Activated T-helper 2 cell treated with anti-CD3 and anti-CD28 coated beads, Interferon-gamma antibody, Interleukin-2, Interleukin-4, amounts not matched to agents 10 μg/mL and 5 μg/mL and 100 μg/mL, durations not matched to agents 14 hours and 24 hours and 36 hours (primary cell): ENCODE measurements around the gene RASD1. TPM values are rescaled to one million over a fixed set of nuclear protein-coding genes. Genes with fewer than 3 reads are reported as not detected.

Experiments
- DNase-seq: peaks from one replicate; pipeline ENCODE4 v3.0.0; 2021; ENCODE audit warnings: low spot score
- H3K27ac Mint-ChIP-seq: one replicate; pipeline ENCODE4 v1.8.0; 2021; ENCODE audit warnings: mixed read lengths
- H3K27me3 Mint-ChIP-seq: one replicate; pipeline ENCODE4 v1.8.0; 2021; ENCODE audit warnings: low read depth, mixed read lengths
- H3K36me3 Mint-ChIP-seq: one replicate; pipeline ENCODE4 v1.8.0; 2021; ENCODE audit warnings: low read depth, mixed read lengths
- H3K4me1 Mint-ChIP-seq: one replicate; pipeline ENCODE4 v1.8.0; 2021; ENCODE audit warnings: low read depth, mixed read lengths
- H3K4me3 Mint-ChIP-seq: one replicate; pipeline ENCODE4 v1.8.0; 2021; ENCODE audit warnings: low read depth, mild to moderate bottlenecking, moderate library complexity, mixed read lengths
- H3K9me3 Mint-ChIP-seq: one replicate; pipeline ENCODE4 v1.8.0; 2021; ENCODE audit warnings: mixed read lengths
- intact Hi-C: fragments of 100-400 bp; cut with micrococcal nuclease; formaldehyde crosslinking; loops from one replicate; pipeline ENCODE4 v1.15.1; 2023
- total RNA-seq: library from RNA; stranded (reverse); gene quantifications from 2 replicates; pipeline ENCODE4 v1.2.3, GENCODE V29; 2022

The RASD1 gene
- total RNA-seq, 1 donor from 2014 or later = 4.9 TPM

GRCh38 chr17:17511881-17512858 lies 16.0 kb upstream of the RASD1 start:
- no peak overlapping the region for H3K27ac Mint-ChIP-seq
- H3K27me3 Mint-ChIP-seq = no peaks in the 10 kb centered on the region
- DNase-seq = no peak
- no peak overlapping the region for H3K4me3 Mint-ChIP-seq
- H3K4me1 Mint-ChIP-seq = peaks cover 3% of the 10 kb centered on the region
- H3K36me3 Mint-ChIP-seq = no peaks in the 10 kb centered on the region
- intact Hi-C loops = no loop called here
- no peaks in the 10 kb centered on the region for H3K9me3 Mint-ChIP-seq

GRCh38 chr17:17511293-17511741 lies 15.1 kb upstream of the RASD1 start:
- Mint-ChIP-seq H3K27ac (no peak overlapping the region), H3K36me3 (no peaks in the 10 kb centered on the region), H3K4me1 (peaks cover 3% of the 10 kb centered on the region), H3K9me3 (no peaks in the 10 kb centered on the region), H3K27me3 (no peaks in the 10 kb centered on the region), H3K4me3 (no peak overlapping the region)
- intact Hi-C loops = no loop called here
- no peak for DNase-seq

GRCh38 chr17:17510456-17511292 lies 14.5 kb upstream of the RASD1 start:
- no peaks in the 10 kb centered on the region for H3K9me3 Mint-ChIP-seq
- H3K4me3 Mint-ChIP-seq = no peak overlapping the region
- no peaks in the 10 kb centered on the region for H3K36me3 Mint-ChIP-seq
- no peaks in the 10 kb centered on the region for H3K27me3 Mint-ChIP-seq
- no peaks in the 10 kb centered on the region for H3K4me1 Mint-ChIP-seq
- intact Hi-C loops = no loop called here
- H3K27ac Mint-ChIP-seq = no peak overlapping the region
- DNase-seq = no peak

GRCh38 chr17:17509601-17510425 lies 13.6 kb upstream of the RASD1 start:
- no peak for DNase-seq
- H3K27me3 Mint-ChIP-seq = no peaks in the 10 kb centered on the region
- H3K4me1 Mint-ChIP-seq = no peaks in the 10 kb centered on the region
- H3K4me3 Mint-ChIP-seq = no peak overlapping the region
- H3K9me3 Mint-ChIP-seq = no peaks in the 10 kb centered on the region
- H3K27ac Mint-ChIP-seq = no peak overlapping the region
- no peaks in the 10 kb centered on the region for H3K36me3 Mint-ChIP-seq
- intact Hi-C loops = no loop called here

- no peaks in the 10 kb centered on the region for H3K9me3 Mint-ChIP-seq
- H3K4me3 Mint-ChIP-seq = no peak overlapping the region
- H3K27ac Mint-ChIP-seq = no peak overlapping the region
- DNase-seq = no peak
- H3K27me3 Mint-ChIP-seq = no peaks in the 10 kb centered on the region
- H3K4me1 Mint-ChIP-seq = no peaks in the 10 kb centered on the region
- intact Hi-C loops = no loop called here
- H3K36me3 Mint-ChIP-seq = no peaks in the 10 kb centered on the region
Observed at GRCh38 chr17:17508646-17509591, 12.7 kb upstream of the RASD1 start.

- Mint-ChIP-seq H3K9me3 (no peaks in the 10 kb centered on the region), H3K36me3 (no peaks in the 10 kb centered on the region), H3K27ac (no peak overlapping the region), H3K27me3 (no peaks in the 10 kb centered on the region), H3K4me3 (no peak overlapping the region), H3K4me1 (no peaks in the 10 kb centered on the region)
- no peak for DNase-seq
- intact Hi-C loops = no loop called here
Observed at GRCh38 chr17:17508019-17508535, 11.9 kb upstream of the RASD1 start.

GRCh38 chr17:17507465-17508011 lies 11.3 kb upstream of the RASD1 start:
- Mint-ChIP-seq H3K4me3 (no peak overlapping the region), H3K36me3 (no peaks in the 10 kb centered on the region), H3K9me3 (no peaks in the 10 kb centered on the region), H3K4me1 (no peaks in the 10 kb centered on the region), H3K27me3 (no peaks in the 10 kb centered on the region), H3K27ac (no peak overlapping the region)
- DNase-seq = no peak
- intact Hi-C loops = no loop called here

- Mint-ChIP-seq H3K27me3 (no peaks in the 10 kb centered on the region), H3K36me3 (no peaks in the 10 kb centered on the region), H3K27ac (no peak overlapping the region), H3K9me3 (no peaks in the 10 kb centered on the region), H3K4me1 (no peaks in the 10 kb centered on the region), H3K4me3 (no peak overlapping the region)
- no peak for DNase-seq
- intact Hi-C loops = no loop called here
Observed at GRCh38 chr17:17506893-17507464, 10.8 kb upstream of the RASD1 start.

GRCh38 chr17:17506181-17506741 lies 10.1 kb upstream of the RASD1 start:
- no peaks in the 10 kb centered on the region for H3K36me3 Mint-ChIP-seq
- no peak for DNase-seq
- intact Hi-C loops = no loop called here
- no peaks in the 10 kb centered on the region for H3K4me1 Mint-ChIP-seq
- H3K27me3 Mint-ChIP-seq = no peaks in the 10 kb centered on the region
- no peak overlapping the region for H3K4me3 Mint-ChIP-seq
- no peaks in the 10 kb centered on the region for H3K9me3 Mint-ChIP-seq
- no peak overlapping the region for H3K27ac Mint-ChIP-seq

- Mint-ChIP-seq H3K4me3 (no peak overlapping the region), H3K9me3 (no peaks in the 10 kb centered on the region), H3K4me1 (no peaks in the 10 kb centered on the region), H3K27me3 (no peaks in the 10 kb centered on the region), H3K27ac (no peak overlapping the region), H3K36me3 (no peaks in the 10 kb centered on the region)
- intact Hi-C loops = no loop called here
- no peak for DNase-seq
Observed at GRCh38 chr17:17505610-17506171, 9.5 kb upstream of the RASD1 start.

GRCh38 chr17:17505151-17505550 lies 9.0 kb upstream of the RASD1 start:
- Mint-ChIP-seq H3K27ac (no peak overlapping the region), H3K36me3 (no peaks in the 10 kb centered on the region), H3K4me1 (no peaks in the 10 kb centered on the region), H3K9me3 (no peaks in the 10 kb centered on the region), H3K27me3 (no peaks in the 10 kb centered on the region), H3K4me3 (no peak overlapping the region)
- intact Hi-C loops = no loop called here
- no peak for DNase-seq
